Lung (tissue), 16 donors: ENCODE measurements around the gene ANXA1. TPM values are rescaled to one million over a fixed set of nuclear protein-coding genes. Genes with fewer than 3 reads are reported as not detected.

ENCODE experiments used
- ATAC-seq: fragments of 200-7000 bp; cut with Tn5 transposase; one replicate; pipeline ENCODE4 v1.9.1; 2020; ENCODE audit warnings: moderate number of reproducible peaks; ENCODE audit not compliant: insufficient read depth, low FRiP score
- DNase-seq, 3 donors: peaks; one replicate each; pipeline ENCODE4 v3.0.0-alpha.2; 2013 to 2017
- H3K27ac ChIP-seq, 2 donors: one replicate each; pipeline ENCODE4 v1.5.1; 2013; ENCODE audit warnings: mild to moderate bottlenecking in 2 of 2, moderate library complexity in 2 of 2, control low read depth in 1 of 2, inconsistent platforms in 1 of 2, low read depth in 1 of 2, low read length in 1 of 2
- H3K27me3 ChIP-seq, 3 donors: one replicate each; pipeline ENCODE4 v1.5.1; 2013; ENCODE audit warnings: low read length in 2 of 3; ENCODE audit not compliant: control insufficient read depth in 3 of 3, insufficient read depth in 3 of 3
- H3K36me3 ChIP-seq, 4 donors: one replicate each; pipeline ENCODE4 v1.5.1; 2013; ENCODE audit warnings: low read length in 4 of 4, mild to moderate bottlenecking in 1 of 4, moderate library complexity in 1 of 4; ENCODE audit not compliant: control insufficient read depth in 4 of 4, insufficient read depth in 4 of 4
- H3K4me1 ChIP-seq, 5 donors: one replicate each; pipeline ENCODE4 v1.5.1; 2013; ENCODE audit warnings: low read length in 5 of 5, mild to moderate bottlenecking in 2 of 5, moderate library complexity in 1 of 5; ENCODE audit not compliant: control insufficient read depth in 5 of 5, insufficient read depth in 5 of 5
- H3K4me3 ChIP-seq: one replicate; pipeline ENCODE4 v1.5.1; 2013; ENCODE audit warnings: mild to moderate bottlenecking, control low read depth, moderate library complexity
- H3K9ac ChIP-seq, 2 donors: one replicate each; pipeline ENCODE4 v1.5.1; 2013; ENCODE audit warnings: low read length in 2 of 2, control low read depth in 1 of 2; ENCODE audit not compliant: insufficient read depth in 1 of 2
- H3K9me3 ChIP-seq, 4 donors: one replicate each; pipeline ENCODE4 v1.5.1; 2013; ENCODE audit warnings: low read length in 3 of 4, mild to moderate bottlenecking in 1 of 4, moderate library complexity in 1 of 4; ENCODE audit not compliant: control insufficient read depth in 4 of 4, insufficient read depth in 3 of 4
- CTCF ChIP-seq: IDR thresholded peaks from 2 replicates; pipeline ENCODE4 v1.5.1; 2012; ENCODE audit warnings: mild to moderate bottlenecking; ENCODE audit errors: control extremely low read depth, extremely low read depth
- WGBS, 2 donors: extraction: QIAGEN DNeasy Blood & Tissue Kit; methylation state at CpG; one replicate each; pipeline ENCODE4 v1.1.7; 2013; 5-methylcytosine and 5-hydroxymethylcytosine counted together
- long read RNA-seq, 5 donors: transcript quantifications; one replicate each; lab custom pipeline, GENCODE V29; 2026
- polyA plus RNA-seq, 2 donors: library from polyadenylated mRNA; stranded (reverse); fragments of 200-250 nt; gene quantifications; one replicate each; pipeline ENCODE4 v1.2.1, GENCODE V29; 2013
- total RNA-seq, 2 donors: library from RNA; depleted of rRNA in 1 of 2; stranded (reverse); fragments of >200 nt in 1 of 2; gene quantifications; one replicate each; pipeline ENCODE4 v1.2.1, GENCODE V29; 2014 to 2021
- donor health status: control.
- donor health status: control.
- donor health status: Bipolar disorder and iron deficiency.
- donor health status: healthy.
- donor health status: DM: yes; HTN: yes; CAD: no.

ANXA1 gene
- total RNA-seq (100 to 1,000 TPM; 234 to 384 TPM), polyA plus RNA-seq (100 to 1,000 TPM; 437 to 477 TPM)
- long read RNA-seq, donor 1, transcript ANXA1-201 (13 exons, 1,509 nt), result major isoform, 29 of 44 reads
- long read RNA-seq, donor 1, transcript ANXA1-207 (2 exons, 1,400 nt), result minor isoform, 6 of 44 reads
- long read RNA-seq, donor 1, partial matches to known transcripts, result 6 of 44 reads
- long read RNA-seq, donor 1, other reads (novel, unspliced or antisense), result 0 of 44 reads
- long read RNA-seq, donor 2, transcript ANXA1-201 (13 exons, 1,509 nt), result major isoform, 7 of 12 reads
- long read RNA-seq, donor 2, partial matches to known transcripts, result 5 of 12 reads
- long read RNA-seq, donor 2, other reads (novel, unspliced or antisense), result 0 of 12 reads
- long read RNA-seq, donor 3, transcript ANXA1-201 (13 exons, 1,509 nt), result major isoform, 21 of 42 reads
- long read RNA-seq, donor 3, transcript ANXA1-207 (2 exons, 1,400 nt), result minor isoform, 7 of 42 reads
- long read RNA-seq, donor 3, partial matches to known transcripts, result 13 of 42 reads
- long read RNA-seq, donor 3, other reads (novel, unspliced or antisense), result 0 of 42 reads
- long read RNA-seq, donor 4, partial matches to known transcripts, result 0 of 4 reads
- long read RNA-seq, donor 4, other reads (novel, unspliced or antisense), result 0 of 4 reads
- long read RNA-seq, donor 5, transcript ANXA1-201 (13 exons, 1,509 nt), result major isoform, 31 of 47 reads
- long read RNA-seq, donor 5, partial matches to known transcripts, result 12 of 47 reads
- long read RNA-seq, donor 5, other reads (novel, unspliced or antisense), result 0 of 47 reads

GRCh38 chr9:73151653-73152542 is at the start of gene ANXA1:
Gene ANXA1 (plus strand): TSS chr9:73151865. CDS start chr9:73158536, 6,671 bp downstream.
- 3 to 7% methylated on average over 2 of the region's 2 CpGs for WGBS, 2 donors
- Histone ChIP-seq H3K9me3 (no peaks in the 10 kb centered on the region), H3K27ac (peak within 1 kb of the TSS; percentile 82 to 85), H3K4me1 (peaks cover 0 to 18% (median 8%) of the 10 kb centered on the region in 5 donors), H3K4me3 (peak within 1 kb of the TSS; percentile 52), H3K9ac (peak within 1 kb of the TSS in 1 of 2 donors; percentile 6), H3K27me3 (no peaks in the 10 kb centered on the region), H3K36me3 (no peaks in the 10 kb centered on the region)
- TF ChIP-seq CTCF, result no peak
- peak; percentile 70 for ATAC-seq
- DNase-seq, result peak in 2 of 3 donors; percentile 61 to 67

GRCh38 chr9:73104342-73104741 is 47.3 kb upstream of the ANXA1 start:
- H3K4me1 ChIP-seq, result no peaks in the 10 kb centered on the region
- H3K4me3 ChIP-seq, result no peak overlapping the region
- no peaks in the 10 kb centered on the region for H3K9me3 ChIP-seq
- WGBS, 2 donors, result 70 to 90% methylated on average over 4 of the region's 4 CpGs
- H3K27me3 ChIP-seq, result no peaks in the 10 kb centered on the region
- no peak for TF ChIP-seq CTCF
- DNase-seq (no peak), ATAC-seq (no peak)
- no peak overlapping the region for H3K27ac ChIP-seq
- H3K9ac ChIP-seq, result no peak overlapping the region
- H3K36me3 ChIP-seq, result no peaks in the 10 kb centered on the region

- Histone ChIP-seq H3K4me1 (no peaks in the 10 kb centered on the region), H3K9ac (no peak overlapping the region), H3K27me3 (no peaks in the 10 kb centered on the region), H3K4me3 (no peak overlapping the region), H3K36me3 (no peaks in the 10 kb centered on the region), H3K27ac (no peak overlapping the region), H3K9me3 (no peaks in the 10 kb centered on the region)
- DNase-seq, result no peak
- TF ChIP-seq CTCF, result no peak
- 83 to 92% methylated on average over 3 of the region's 3 CpGs for WGBS, 2 donors
- ATAC-seq, result no peak
These were observed 46.7 kb upstream of the ANXA1 start for GRCh38 chr9:73104921-73105320.
